ENCODE data around the gene CASKIN1.

DNA sequence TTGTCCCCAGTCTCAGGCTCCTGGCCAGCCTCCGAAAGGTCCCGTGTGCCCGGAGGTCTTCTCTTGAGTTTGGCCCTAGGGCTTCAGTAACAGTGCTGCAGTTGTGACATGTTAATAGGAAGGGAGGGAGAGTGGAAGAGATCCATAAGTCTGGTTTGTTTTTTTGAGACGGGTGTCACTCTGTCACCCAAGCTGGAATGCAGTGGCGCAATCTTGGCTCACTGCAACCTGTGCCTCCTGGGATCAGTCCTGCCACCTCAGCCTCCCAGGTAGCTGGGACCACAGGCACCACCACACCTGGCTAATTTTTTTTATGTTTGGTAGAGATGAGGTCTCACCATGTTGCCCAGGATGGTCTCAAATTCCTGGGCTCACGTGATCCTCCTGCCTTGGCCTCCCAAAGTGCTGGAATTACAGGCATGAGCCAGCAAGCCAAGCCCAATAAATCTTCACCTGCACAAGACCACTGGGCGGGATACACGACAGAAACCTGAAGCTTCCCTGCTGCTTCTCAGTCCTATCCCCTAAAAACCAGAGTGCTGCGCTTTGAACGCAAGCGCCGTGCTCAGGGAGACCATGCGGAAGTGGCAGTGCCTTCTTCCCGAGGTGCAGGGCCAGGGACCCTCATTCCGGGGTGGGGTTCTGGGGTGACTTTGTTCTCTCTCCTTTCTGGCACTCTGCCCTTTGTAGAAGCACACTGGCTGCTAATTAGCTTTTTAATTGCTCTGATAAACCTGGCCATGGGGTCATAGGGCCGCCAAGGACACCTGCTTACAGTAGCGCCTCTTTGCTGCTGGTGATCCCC is 29.9 kb downstream of the CASKIN1 start:
- TF ChIP-seq, protein P1, sequence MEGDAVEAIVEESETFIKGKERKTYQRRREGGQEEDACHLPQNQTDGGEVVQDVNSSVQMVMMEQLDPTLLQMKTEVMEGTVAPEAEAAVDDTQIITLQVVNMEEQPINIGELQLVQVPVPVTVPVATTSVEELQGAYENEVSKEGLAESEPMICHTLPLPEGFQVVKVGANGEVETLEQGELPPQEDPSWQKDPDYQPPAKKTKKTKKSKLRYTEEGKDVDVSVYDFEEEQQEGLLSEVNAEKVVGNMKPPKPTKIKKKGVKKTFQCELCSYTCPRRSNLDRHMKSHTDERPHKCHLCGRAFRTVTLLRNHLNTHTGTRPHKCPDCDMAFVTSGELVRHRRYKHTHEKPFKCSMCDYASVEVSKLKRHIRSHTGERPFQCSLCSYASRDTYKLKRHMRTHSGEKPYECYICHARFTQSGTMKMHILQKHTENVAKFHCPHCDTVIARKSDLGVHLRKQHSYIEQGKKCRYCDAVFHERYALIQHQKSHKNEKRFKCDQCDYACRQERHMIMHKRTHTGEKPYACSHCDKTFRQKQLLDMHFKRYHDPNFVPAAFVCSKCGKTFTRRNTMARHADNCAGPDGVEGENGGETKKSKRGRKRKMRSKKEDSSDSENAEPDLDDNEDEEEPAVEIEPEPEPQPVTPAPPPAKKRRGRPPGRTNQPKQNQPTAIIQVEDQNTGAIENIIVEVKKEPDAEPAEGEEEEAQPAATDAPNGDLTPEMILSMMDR (IDR thresholded peaks at IDR 0.05): no peak
- TF ChIP-seq POLR2A (IDR thresholded peaks at IDR 0.05): no peak
